T-helper 1 cell treated with Interleukin-12 subunit alpha and Interleukin-12 subunit beta and Interleukin-4 antibody, amounts not matched to agents 30 μg/mL and 1 μg/mL, for 36 hours (primary cell): ENCODE measurements around the gene PMPCA.

Source experiments
- H3K27ac Mint-ChIP-seq: one replicate; pipeline ENCODE4 v1.8.0; 2021; ENCODE audit warnings: mild to moderate bottlenecking, mixed read lengths
- H3K27me3 Mint-ChIP-seq: one replicate; pipeline ENCODE4 v1.8.0; 2021; ENCODE audit warnings: low read depth, mixed read lengths
- H3K36me3 Mint-ChIP-seq: one replicate; pipeline ENCODE4 v1.8.0; 2021; ENCODE audit warnings: low read depth, mixed read lengths
- H3K4me1 Mint-ChIP-seq: one replicate; pipeline ENCODE4 v1.8.0; 2021; ENCODE audit warnings: low read depth, mixed read lengths
- H3K4me3 Mint-ChIP-seq: one replicate; pipeline ENCODE4 v1.8.0; 2021; ENCODE audit warnings: mild to moderate bottlenecking, moderate library complexity, mixed read lengths
- H3K9me3 Mint-ChIP-seq: one replicate; pipeline ENCODE4 v1.8.0; 2021; ENCODE audit warnings: mixed read lengths

The PMPCA gene

GRCh38 chr9:136410500-136411287, at the start of gene PMPCA, which contains the start of gene ENTR1:
Gene PMPCA, plus strand, starts transcription at chr9:136410658. Its CDS starts 11 bp downstream, at chr9:136410669.
Gene ENTR1, minus strand, starts transcription at chr9:136410614. Its CDS starts 217 bp downstream, at chr9:136410397.
- H3K36me3 Mint-ChIP-seq: peaks cover 41% of the 10 kb centered on the region

GRCh38 chr9:136361047-136361753, 49.3 kb upstream of the PMPCA start:
- H3K4me3 Mint-ChIP-seq: no peak overlapping the region
- H3K27me3 Mint-ChIP-seq: no peaks in the 10 kb centered on the region
- no peaks in the 10 kb centered on the region for H3K9me3 Mint-ChIP-seq
- H3K4me1 Mint-ChIP-seq: peaks cover 6% of the 10 kb centered on the region
- no peaks in the 10 kb centered on the region for H3K36me3 Mint-ChIP-seq
- no peak overlapping the region for H3K27ac Mint-ChIP-seq

More at GRCh38 chr9:136410500-136411287, at the start of gene PMPCA, which contains the start of gene ENTR1:
- peaks cover 38% of the 10 kb centered on the region for H3K4me1 Mint-ChIP-seq
- no peaks in the 10 kb centered on the region for H3K9me3 Mint-ChIP-seq
- H3K27me3 Mint-ChIP-seq: peaks cover 4% of the 10 kb centered on the region
- peak within 1 kb of the TSS; percentile 94 for H3K4me3 Mint-ChIP-seq
- peak within 1 kb of the TSS; percentile 85 for H3K27ac Mint-ChIP-seq

GRCh38 chr9:136361754-136362449, 48.6 kb upstream of the PMPCA start:
- H3K9me3 Mint-ChIP-seq: no peaks in the 10 kb centered on the region
- no peaks in the 10 kb centered on the region for H3K27me3 Mint-ChIP-seq
- no peak overlapping the region for H3K27ac Mint-ChIP-seq
- H3K4me1 Mint-ChIP-seq: peaks cover 6% of the 10 kb centered on the region
- no peaks in the 10 kb centered on the region for H3K36me3 Mint-ChIP-seq
- no peak overlapping the region for H3K4me3 Mint-ChIP-seq

- peaks cover 6% of the 10 kb centered on the region for H3K4me1 Mint-ChIP-seq
- H3K27ac Mint-ChIP-seq: no peak overlapping the region
- H3K4me3 Mint-ChIP-seq: no peak overlapping the region
- H3K36me3 Mint-ChIP-seq: no peaks in the 10 kb centered on the region
- H3K9me3 Mint-ChIP-seq: no peaks in the 10 kb centered on the region
- H3K27me3 Mint-ChIP-seq: no peaks in the 10 kb centered on the region
Observed at GRCh38 chr9:136362450-136362784, 48.0 kb upstream of the PMPCA start.

GRCh38 chr9:136363106-136363948, 47.1 kb upstream of the PMPCA start, which contains the start of gene DNLZ:
Gene DNLZ, minus strand, starts transcription at chr9:136363744. Its CDS starts 30 bp downstream, at chr9:136363714.
- Mint-ChIP-seq H3K36me3 (no peaks in the 10 kb centered on the region), H3K4me3 (peak within 1 kb of the TSS; percentile 79), H3K4me1 (peaks cover 6% of the 10 kb centered on the region)

GRCh38 chr9:136363949-136364748, 46.3 kb upstream of the PMPCA start:
- Mint-ChIP-seq H3K36me3 (no peaks in the 10 kb centered on the region), H3K27me3 (no peaks in the 10 kb centered on the region), H3K4me3 (peak overlapping the region; percentile 28), H3K27ac (no peak overlapping the region), H3K9me3 (no peaks in the 10 kb centered on the region), H3K4me1 (peaks cover 6% of the 10 kb centered on the region)

More at GRCh38 chr9:136363106-136363948, 47.1 kb upstream of the PMPCA start, which contains the start of gene DNLZ:
- Mint-ChIP-seq H3K9me3 (no peaks in the 10 kb centered on the region), H3K27me3 (no peaks in the 10 kb centered on the region), H3K27ac (peak within 1 kb of the TSS; percentile 82)

GRCh38 chr9:136364942-136365774, 45.3 kb upstream of the PMPCA start:
- H3K4me3 Mint-ChIP-seq: peak overlapping the region; percentile 10

GRCh38 chr9:136365775-136366222, 44.7 kb upstream of the PMPCA start:
- no peak overlapping the region for H3K4me3 Mint-ChIP-seq
- no peaks in the 10 kb centered on the region for H3K36me3 Mint-ChIP-seq
- no peaks in the 10 kb centered on the region for H3K27me3 Mint-ChIP-seq
- H3K27ac Mint-ChIP-seq: no peak overlapping the region
- peaks cover 6% of the 10 kb centered on the region for H3K4me1 Mint-ChIP-seq
- no peaks in the 10 kb centered on the region for H3K9me3 Mint-ChIP-seq

More at GRCh38 chr9:136364942-136365774, 45.3 kb upstream of the PMPCA start:
- no peaks in the 10 kb centered on the region for H3K9me3 Mint-ChIP-seq
- H3K27ac Mint-ChIP-seq: no peak overlapping the region
- H3K36me3 Mint-ChIP-seq: no peaks in the 10 kb centered on the region
- peaks cover 6% of the 10 kb centered on the region for H3K4me1 Mint-ChIP-seq
- H3K27me3 Mint-ChIP-seq: no peaks in the 10 kb centered on the region

- H3K4me1 Mint-ChIP-seq: peaks cover 6% of the 10 kb centered on the region
- no peak overlapping the region for H3K27ac Mint-ChIP-seq
- H3K27me3 Mint-ChIP-seq: no peaks in the 10 kb centered on the region
- H3K9me3 Mint-ChIP-seq: no peaks in the 10 kb centered on the region
- H3K36me3 Mint-ChIP-seq: no peaks in the 10 kb centered on the region
- no peak overlapping the region for H3K4me3 Mint-ChIP-seq
Observed at GRCh38 chr9:136366826-136367225, 43.6 kb upstream of the PMPCA start.

- H3K27ac Mint-ChIP-seq: no peak overlapping the region
Observed at GRCh38 chr9:136367296-136368145, 42.9 kb upstream of the PMPCA start.

GRCh38 chr9:136368190-136368589, 42.3 kb upstream of the PMPCA start:
- H3K9me3 Mint-ChIP-seq: no peaks in the 10 kb centered on the region
- no peak overlapping the region for H3K27ac Mint-ChIP-seq

More at GRCh38 chr9:136367296-136368145, 42.9 kb upstream of the PMPCA start:
- H3K4me3 Mint-ChIP-seq: no peak overlapping the region
- no peaks in the 10 kb centered on the region for H3K9me3 Mint-ChIP-seq
- H3K27me3 Mint-ChIP-seq: no peaks in the 10 kb centered on the region
- peaks cover 5% of the 10 kb centered on the region for H3K4me1 Mint-ChIP-seq
- H3K36me3 Mint-ChIP-seq: no peaks in the 10 kb centered on the region

GRCh38 chr9:136370037-136370436, 40.4 kb upstream of the PMPCA start:
- H3K27me3 Mint-ChIP-seq: no peaks in the 10 kb centered on the region
- H3K36me3 Mint-ChIP-seq: peaks cover 2% of the 10 kb centered on the region
- H3K4me1 Mint-ChIP-seq: peaks cover 3% of the 10 kb centered on the region
- no peak overlapping the region for H3K4me3 Mint-ChIP-seq
- H3K9me3 Mint-ChIP-seq: no peaks in the 10 kb centered on the region
- H3K27ac Mint-ChIP-seq: no peak overlapping the region

More at GRCh38 chr9:136368190-136368589, 42.3 kb upstream of the PMPCA start:
- no peaks in the 10 kb centered on the region for H3K27me3 Mint-ChIP-seq
- no peaks in the 10 kb centered on the region for H3K36me3 Mint-ChIP-seq
- no peak overlapping the region for H3K4me3 Mint-ChIP-seq
- H3K4me1 Mint-ChIP-seq: peaks cover 3% of the 10 kb centered on the region
